GM12892 (cell line): Measurements from ENCODE around the gene SHOX.

ENCODE experiments used
- POLR2A ChIP-seq: IDR thresholded peaks from 2 replicates; pipeline ENCODE4 v1.6.1; 2011; ENCODE audit warnings: low read depth, low read length, control low read depth
- POLR2AphosphoS5 ChIP-seq: IDR thresholded peaks from 2 replicates; pipeline ENCODE4 v1.6.1; 2011; ENCODE audit warnings: low read depth, low read length, control low read depth
- TAF1 ChIP-seq: IDR thresholded peaks from 2 replicates; pipeline ENCODE4 v1.6.1; 2011; ENCODE audit warnings: low read depth, mild to moderate bottlenecking, control low read depth, low read length, borderline replicate concordance

GRCh38 chrX:636981-637659 lies 6.5 kb downstream of the SHOX start:
- TF ChIP-seq POLR2A (no peak), TAF1 (no peak), POLR2AphosphoS5 (no peak)
